IMR-90 (cell line): Measurements from ENCODE around the gene ELL. TPM values are rescaled to one million over a fixed set of nuclear protein-coding genes. Genes with fewer than 3 reads are reported as not detected.

Experiments used
- ATAC-seq: fragments of 200-7000 bp; cut with Tn5 transposase; 2 replicates; pipeline ENCODE4 v1.9.1; 2020; ENCODE audit warnings: low read depth, mild to moderate bottlenecking, moderate library complexity
- BruUV-seq: library from RNA; stranded (reverse); fragments of 400-500 nt; replicated peaks from 2 replicates; lab custom pipeline; 2021; lab: Mats Ljungman, UMichigan
- CTCF ChIA-PET: fragments of 300-600 bp; formaldehyde crosslinking; extraction: SDS; loops from one replicate; lab custom pipeline; 2021; ENCODE audit warnings: antibody characterized with exemption; lab: Yijun Ruan, JAX
- POLR2A ChIA-PET: fragments of 300-600 bp; sonication (Branson Sonifier 250); formaldehyde crosslinking; loops from one replicate; lab custom pipeline; 2022; ENCODE audit warnings: antibody characterized with exemption; ENCODE audit not compliant: unreplicated experiment; lab: Charles Lee
- DNase-seq: peaks from one replicate; pipeline ENCODE4 v3.0.0; 2013
- H2AFZ ChIP-seq: replicated peaks from 2 replicates; pipeline ENCODE3; 2013; ENCODE audit warnings: low read length, mild to moderate bottlenecking; ENCODE audit not compliant: poor library complexity
- H2AK5ac ChIP-seq: 2 replicates; pipeline ENCODE4 v1.6.1; 2013; ENCODE audit warnings: low read depth, low read length, inconsistent platforms
- H2AK9ac ChIP-seq: replicated peaks from 2 replicates; pipeline ENCODE3; 2013; ENCODE audit warnings: mild to moderate bottlenecking, low read depth, low read length, moderate library complexity; ENCODE audit not compliant: poor library complexity
- H2BK120ac ChIP-seq: 2 replicates; pipeline ENCODE4 v1.6.1; 2013; ENCODE audit warnings: low read depth, low read length, inconsistent platforms
- H2BK15ac ChIP-seq: 3 replicates; pipeline ENCODE4 v1.6.1; 2013; ENCODE audit warnings: low read depth, low read length, inconsistent platforms
- H2BK20ac ChIP-seq: 2 replicates; pipeline ENCODE4 v1.6.1; 2013; ENCODE audit warnings: low read depth, mild to moderate bottlenecking, inconsistent platforms, low read length, moderate library complexity
- H2BK5ac ChIP-seq: 2 replicates; pipeline ENCODE4 v1.6.1; 2013; ENCODE audit warnings: mild to moderate bottlenecking, low read depth, low read length, inconsistent platforms; ENCODE audit not compliant: poor library complexity, severe bottlenecking
- H3K14ac ChIP-seq: replicated peaks from 2 replicates; pipeline ENCODE4 v1.6.1; 2013; ENCODE audit warnings: low read depth, low read length, inconsistent platforms
- H3K18ac ChIP-seq: 2 replicates; pipeline ENCODE4 v1.6.1; 2013; ENCODE audit warnings: low read depth, low read length, control low read depth
- H3K23ac ChIP-seq: 2 replicates; pipeline ENCODE4 v1.6.1; 2013; ENCODE audit warnings: low read depth, low read length, inconsistent platforms
- H3K27ac ChIP-seq: 2 replicates; pipeline ENCODE4 v1.5.1; 2013; ENCODE audit warnings: mild to moderate bottlenecking, control low read depth, low read length; ENCODE audit not compliant: insufficient read depth
- H3K27me3 ChIP-seq: 2 replicates; pipeline ENCODE4 v1.6.1; 2013; ENCODE audit warnings: low read length; ENCODE audit not compliant: control insufficient read depth, insufficient read depth
- H3K36me3 ChIP-seq: 2 replicates; pipeline ENCODE4 v1.6.1; 2013; ENCODE audit warnings: low read length, mixed read lengths; ENCODE audit not compliant: control insufficient read depth, insufficient read depth
- H3K4ac ChIP-seq: 2 replicates; pipeline ENCODE4 v1.6.1; 2013; ENCODE audit warnings: low read depth, low read length, inconsistent platforms
- H3K4me1 ChIP-seq: 2 replicates; pipeline ENCODE4 v1.6.1; 2013; ENCODE audit warnings: low read length, mixed read lengths; ENCODE audit not compliant: control insufficient read depth, insufficient read depth
- H3K4me2 ChIP-seq: 2 replicates; pipeline ENCODE4 v1.6.1; 2013; ENCODE audit warnings: low read depth, mild to moderate bottlenecking, control low read depth, low read length, moderate library complexity
- H3K4me3 ChIP-seq: 2 replicates; pipeline ENCODE4 v1.5.1; 2013; ENCODE audit warnings: low read depth, mild to moderate bottlenecking, control low read depth, low read length, moderate library complexity; ENCODE audit not compliant: insufficient read depth
- H3K56ac ChIP-seq: 2 replicates; pipeline ENCODE4 v1.6.1; 2013; ENCODE audit warnings: low read length, inconsistent platforms; ENCODE audit not compliant: insufficient read depth; ENCODE audit errors: extremely low read depth
- H3K79me1 ChIP-seq, 2 experiments: 2 replicates each; pipeline ENCODE4 v1.6.1; 2013; ENCODE audit warnings: low read length in 2 of 2, inconsistent platforms in 1 of 2, low read depth in 1 of 2
- H3K9ac ChIP-seq: 2 replicates; pipeline ENCODE4 v1.6.1; 2013; ENCODE audit warnings: low read depth, low read length, control low read depth
- H3K9me1 ChIP-seq: 2 replicates; pipeline ENCODE4 v1.6.1; 2013; ENCODE audit warnings: low read length, inconsistent platforms; ENCODE audit not compliant: insufficient read depth
- H3K9me3 ChIP-seq: 2 replicates; pipeline ENCODE4 v1.6.1; 2013; ENCODE audit warnings: low read length; ENCODE audit not compliant: control insufficient read depth, insufficient read depth
- H4K20me1 ChIP-seq: 2 replicates; pipeline ENCODE4 v1.6.1; 2013; ENCODE audit warnings: low read length, inconsistent platforms; ENCODE audit not compliant: insufficient read depth
- H4K5ac ChIP-seq: 2 replicates; pipeline ENCODE4 v1.6.1; 2013; ENCODE audit warnings: mild to moderate bottlenecking, low read depth, low read length, control low read depth
- H4K8ac ChIP-seq, 2 experiments: 2 replicates each; pipeline ENCODE4 v1.6.1; 2013; ENCODE audit warnings: low read depth in 2 of 2, low read length in 2 of 2, control low read depth in 1 of 2, inconsistent platforms in 1 of 2
- H4K91ac ChIP-seq: 2 replicates; pipeline ENCODE4 v1.6.1; 2013; ENCODE audit warnings: low read depth, low read length, inconsistent platforms; ENCODE audit not compliant: insufficient read depth
- CEBPB ChIP-seq: IDR thresholded peaks from 2 replicates; pipeline ENCODE4 v1.6.1; 2012; ENCODE audit warnings: low read depth, low read length, improper control_type of control experiment
- NFE2L2 ChIP-seq: fragments of 150-350 bp; IDR thresholded peaks from 2 replicates; pipeline ENCODE4 v1.6.1; 2016; ENCODE audit warnings: low read depth, mild to moderate bottlenecking, low read length
- WGBS, 2 experiments: methylation state at CpG; one replicate each; pipeline versions ENCODE4 v1.1.5 to v1.1.7; 2013; ENCODE audit warnings: missing lambda C conversion rate in 2 of 2; ENCODE audit not compliant: insufficient read length in 1 of 2; ENCODE audit errors: extremely low coverage in 2 of 2; 5-methylcytosine and 5-hydroxymethylcytosine counted together
- dilution Hi-C: fragments of 300-500 bp; cut with HindIII; formaldehyde crosslinking; loops from one replicate; pipeline ENCODE4 v1.14.3; 2018; ENCODE audit warnings: low sequenced_read_pairs; ENCODE audit not compliant: unreplicated experiment
- in situ Hi-C: fragments of 300-500 bp; cut with MboI; formaldehyde crosslinking; loops from 3 replicates; pipeline ENCODE4 v1.14.3; 2019; ENCODE audit warnings: low sequenced_read_pairs, inconsistent platforms, mixed read lengths
- intact Hi-C: fragments of 100-400 bp; cut with micrococcal nuclease; formaldehyde crosslinking; loops from 2 replicates; pipeline ENCODE4 v1.10.0; 2022
- polyA plus RNA-seq, 3 experiments: library from polyadenylated mRNA; depleted of rRNA; stranded (reverse); fragments of >200 nt; gene quantifications; 2 replicates each; pipeline ENCODE4 v1.2.3, GENCODE V29; 2012; ENCODE audit warnings: low replicate concordance in 1 of 3
- total RNA-seq: library from RNA; depleted of rRNA; stranded (reverse); fragments of >200 nt; gene quantifications from 2 replicates; pipeline ENCODE4 v1.2.3, GENCODE V29; 2012

The ELL gene
- total and polyA plus RNA-seq, 2 of the 4 experiments (the other 2 are of a cell fraction), result 6.3 to 13.1 TPM

DNA sequence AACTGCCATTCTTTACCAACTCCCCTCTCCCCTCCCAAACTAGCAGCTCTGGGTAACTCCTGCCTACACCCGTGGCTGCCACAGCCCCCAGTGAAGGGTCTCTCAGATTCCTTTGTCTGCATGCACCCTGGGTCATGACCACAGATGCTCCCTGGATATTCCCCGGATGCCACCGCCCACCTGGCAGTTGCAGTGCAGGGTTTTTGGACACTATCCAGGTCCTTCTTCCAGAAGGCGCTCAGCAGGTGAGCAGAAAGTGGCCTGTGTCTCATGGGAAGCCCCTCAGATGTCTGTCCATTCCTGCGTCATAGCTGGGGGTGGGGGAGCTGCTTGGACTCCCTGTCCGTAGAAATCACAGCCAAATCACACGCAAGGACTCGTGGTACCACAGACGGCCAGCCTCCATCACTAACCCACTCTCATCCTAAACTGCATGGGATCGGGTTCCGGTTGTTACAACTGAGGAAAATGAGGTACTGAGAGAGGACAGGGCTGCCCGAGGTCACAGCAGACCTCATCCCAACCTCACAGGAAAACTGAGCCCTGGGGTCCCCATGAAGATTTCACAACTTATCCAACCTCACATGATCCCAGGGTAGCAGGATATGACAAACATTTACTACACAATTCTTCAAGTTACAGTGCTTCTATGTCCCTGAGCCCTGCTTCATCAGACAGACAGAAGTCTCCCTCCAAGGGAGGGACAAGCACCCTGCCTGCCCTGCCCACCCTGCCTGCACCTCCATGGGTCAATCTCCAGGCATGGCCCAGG is 38.6 kb downstream of the ELL start:
- Histone ChIP-seq H3K9me1 (peaks cover 67% of the 10 kb centered on the region), H3K4me2 (no peak overlapping the region), H2AK9ac (no peak overlapping the region), H4K91ac (no peak overlapping the region), H2AK5ac (peak overlapping the region; percentile 27), H3K4me3 (no peak overlapping the region), H2AFZ (peak overlapping the region; percentile 18), H3K9me3 (no peaks in the 10 kb centered on the region), H4K5ac (0 out of 2 replicates have a peak overlapping the region, but pooled peaks have one; percentile 7), H4K20me1 (peaks cover 78% of the 10 kb centered on the region), H2BK120ac (no peak overlapping the region; the same call in 1 of the 2 replicates), H3K56ac (no peak overlapping the region), H3K27ac (no peak overlapping the region; the same call in 1 of the 2 replicates), H2BK20ac (no peak overlapping the region), H3K79me1 (peaks cover 42 to 98% of the 10 kb centered on the region in 2 experiments), H3K9ac (no peak overlapping the region), H2BK5ac (no peak overlapping the region), H3K27me3 (no peaks in the 10 kb centered on the region), H3K36me3 (no peaks in the 10 kb centered on the region), H3K4me1 (peaks cover 50% of the 10 kb centered on the region), H3K18ac (no peak overlapping the region), H3K14ac (no peak overlapping the region), H2BK15ac (no peak overlapping the region; the same call in 2 of the 3 replicates), H3K23ac (peak overlapping the region; percentile 24; the same call in 1 of the 2 replicates), H3K4ac (no peak overlapping the region), H4K8ac (no peak overlapping the region; a peak in 1 of 4 replicates)
- DNase-seq (no peak), ATAC-seq (no peak)
- WGBS, 2 experiments, result 40% methylated on average over 2 of the region's 12 CpGs; no CpG with 5 or more reads in 1 of the 2 experiments
- dilution Hi-C loops (no loop called here), in situ Hi-C loops (no loop called here), intact Hi-C loops (no loop called here)
- POLR2A ChIA-PET, result no interaction called here
- CTCF ChIA-PET, result interaction anchor here (0.8 kb wide), 1 partner anchor 15 kb away, joined by 3 read pairs; no protein-coding TSS in a partner anchor
- TF ChIP-seq NFE2L2 (no peak), CEBPB (peak; percentile 20; the same call in 1 of the 2 replicates)
- no TSS peak for BruUV-seq
